T47D (cell line): ENCODE data around the gene TCF7L2.
A peak's percentile ranks its signal among the peaks of the same experiment; 100 is the strongest.

Experiments
- DNase-seq, 2 experiments: peaks; one replicate each; pipeline versions ENCODE4 v3.0.0 to v3.0.0-alpha.2; 2011 to 2012; ENCODE audit warnings: low read depth in 1 of 2, low spot score in 1 of 2
- JUND ChIP-seq: IDR thresholded peaks from 2 replicates; pipeline ENCODE4 v1.6.1; 2012; ENCODE audit warnings: low read depth
- in situ Hi-C: cut with HindIII; loops from 2 replicates; pipeline ENCODE4 v1.10.0; 2016; ENCODE audit warnings: low sequenced_read_pairs, low pct_unique_long_range_greater_than_20kb

TCF7L2 gene

GRCh38 chr10:113067501-113067900, 117.5 kb downstream of the TCF7L2 start:
- in situ Hi-C loops, result no loop called here
- TF ChIP-seq JUND, result no peak
- DNase-seq, result no peak

- DNase-seq, result no peak
- TF ChIP-seq JUND, result no peak
- in situ Hi-C loops, result no loop called here
Observed at GRCh38 chr10:113068178-113068890, 118.3 kb downstream of the TCF7L2 start.

GRCh38 chr10:113069595-113069994, 119.5 kb downstream of the TCF7L2 start:
- in situ Hi-C loops, result no loop called here
- DNase-seq, result no peak
- TF ChIP-seq JUND, result no peak

- in situ Hi-C loops, result no loop called here
- no peak for TF ChIP-seq JUND
- DNase-seq, result no peak
Observed at GRCh38 chr10:113071446-113071845, 121.4 kb downstream of the TCF7L2 start.

GRCh38 chr10:113073549-113074189, 123.6 kb downstream of the TCF7L2 start:
- peak in 1 of 2 experiments; percentile 67 for DNase-seq
- in situ Hi-C loops, result no loop called here
- TF ChIP-seq JUND, result no peak

GRCh38 chr10:113076949-113077348, 126.9 kb downstream of the TCF7L2 start:
- no peak for TF ChIP-seq JUND
- DNase-seq, result no peak
- in situ Hi-C loops, result no loop called here

GRCh38 chr10:113078282-113078907, 128.3 kb downstream of the TCF7L2 start:
- no peak for DNase-seq
- in situ Hi-C loops, result no loop called here
- no peak for TF ChIP-seq JUND

- in situ Hi-C loops, result no loop called here
- no peak for TF ChIP-seq JUND
- DNase-seq, result no peak
Observed at GRCh38 chr10:113080061-113080924, 130.2 kb downstream of the TCF7L2 start.

- no peak for DNase-seq
- TF ChIP-seq JUND, result no peak
- in situ Hi-C loops, result no loop called here
Observed at GRCh38 chr10:113080925-113081229, 130.8 kb downstream of the TCF7L2 start.

GRCh38 chr10:113084031-113084430, 134.0 kb downstream of the TCF7L2 start:
- in situ Hi-C loops, result no loop called here
- no peak for DNase-seq
- TF ChIP-seq JUND, result no peak

GRCh38 chr10:113085776-113086175, 135.7 kb downstream of the TCF7L2 start:
- DNase-seq, result no peak
- no peak for TF ChIP-seq JUND
- in situ Hi-C loops, result no loop called here

- no peak for DNase-seq
- in situ Hi-C loops, result no loop called here
- TF ChIP-seq JUND, result no peak
Observed at GRCh38 chr10:113086282-113086681, 136.2 kb downstream of the TCF7L2 start.
